ENCODE measurements around the gene OR4K17. TPM values are rescaled to one million over a fixed set of nuclear protein-coding genes. Genes with fewer than 3 reads are reported as not detected.
"Not testable (repeated sequence)": the region's sequence is repeated elsewhere in the genome, so short reads cannot be mapped to it uniquely, and the experiment has no call there.

The OR4K17 gene
- total RNA-seq, 1 donor from 2014 or later = not detected

- H3K27ac Mint-ChIP-seq (ENCODE audit: unreplicated experiment) = no peak overlapping the region
- H3K27me3 Mint-ChIP-seq (ENCODE audit: unreplicated experiment) = no peaks in the 10 kb centered on the region
- no peak overlapping the region for H3K4me3 Mint-ChIP-seq (ENCODE audit: unreplicated experiment)
- no peak for DNase-seq (ENCODE audit: extremely low spot score, unreplicated experiment)
- H3K9me3 Mint-ChIP-seq (ENCODE audit: unreplicated experiment) = peaks cover 56% of the 10 kb centered on the region
- no peaks in the 10 kb centered on the region for H3K4me1 Mint-ChIP-seq (ENCODE audit: unreplicated experiment)
- no peaks in the 10 kb centered on the region for H3K36me3 Mint-ChIP-seq (ENCODE audit: unreplicated experiment)
- TF ChIP-seq CTCF (IDR thresholded peaks at IDR 0.05) = no peak
Measured at GRCh38 chr14:20164462-20164861, 53.9 kb downstream of the OR4K17 start.

GRCh38 chr14:20167091-20167490 is 56.6 kb downstream of the OR4K17 start:
- Mint-ChIP-seq H3K27me3 (ENCODE audit: unreplicated experiment) (no peaks in the 10 kb centered on the region), H3K4me3 (ENCODE audit: unreplicated experiment) (no peak overlapping the region), H3K36me3 (ENCODE audit: unreplicated experiment) (no peaks in the 10 kb centered on the region), H3K9me3 (ENCODE audit: unreplicated experiment) (peaks cover 48% of the 10 kb centered on the region), H3K27ac (ENCODE audit: unreplicated experiment) (no peak overlapping the region), H3K4me1 (ENCODE audit: unreplicated experiment) (no peaks in the 10 kb centered on the region)
- TF ChIP-seq CTCF (IDR thresholded peaks at IDR 0.05) = no peak
- DNase-seq (ENCODE audit: extremely low spot score, unreplicated experiment) = no peak

GRCh38 chr14:20169852-20170251 is 59.3 kb downstream of the OR4K17 start:
- not testable (repeated sequence) for DNase-seq (ENCODE audit: extremely low spot score, unreplicated experiment); H3K4me3 Mint-ChIP-seq (ENCODE audit: unreplicated experiment); H3K27ac Mint-ChIP-seq (ENCODE audit: unreplicated experiment); H3K4me1 Mint-ChIP-seq (ENCODE audit: unreplicated experiment); H3K36me3 Mint-ChIP-seq (ENCODE audit: unreplicated experiment); H3K27me3 Mint-ChIP-seq (ENCODE audit: unreplicated experiment)
- peaks cover 39% of the 10 kb centered on the region for H3K9me3 Mint-ChIP-seq (ENCODE audit: unreplicated experiment)

Other genes starting within 250 kb of the OR4K17 start
- not detected in 2 replicates for gene OR4K2, start 235.6 kb upstream of the OR4K17 start, total RNA-seq
- gene OR4K5, start 190.1 kb upstream of the OR4K17 start, total RNA-seq = not detected in 2 replicates
- gene OR4K1, start 179.8 kb upstream of the OR4K17 start, total RNA-seq = not detected in 2 replicates
- not detected in 2 replicates for gene OR4K15, start 135.1 kb upstream of the OR4K17 start, total RNA-seq
- gene OR4Q2, start 108.6 kb upstream of the OR4K17 start, total RNA-seq = not detected in 2 replicates
- not detected in 2 replicates for gene OR4K14, start 91.4 kb upstream of the OR4K17 start, total RNA-seq
- not detected in 2 replicates for gene OR4K13, start 74.7 kb upstream of the OR4K17 start, total RNA-seq
- gene OR4L1, start 50.7 kb upstream of the OR4K17 start, total RNA-seq = not detected in 2 replicates
- gene OR4N5, start 28.1 kb downstream of the OR4K17 start, total RNA-seq = not detected in 2 replicates
- gene OR11G2, start 80.2 kb downstream of the OR4K17 start, total RNA-seq = not detected in 2 replicates
- not detected in 2 replicates for gene OR11H6, start 113.0 kb downstream of the OR4K17 start, total RNA-seq
- not detected in 2 replicates for gene OR11H7, start 118.2 kb downstream of the OR4K17 start, total RNA-seq
- gene OR11H4, start 128.5 kb downstream of the OR4K17 start, total RNA-seq = not detected in 2 replicates
- gene TTC5, start 195.2 kb downstream of the OR4K17 start, total RNA-seq = 24.5 and 25.4 TPM in 2 replicates
- 47.4 and 49.6 TPM in 2 replicates for gene CCNB1IP1, start 222.5 kb downstream of the OR4K17 start, total RNA-seq
- gene PARP2, start 232.9 kb downstream of the OR4K17 start, total RNA-seq = 22.7 and 25.3 TPM in 2 replicates

Measured in osteocyte (in vitro differentiated cells).